DMS114 treated with DMSO at 0.1 percent for 48 hours (cell line): ENCODE measurements around the gene AUTS2.
"Not testable (repeated sequence)": the region's sequence is repeated elsewhere in the genome, so short reads cannot be mapped to it uniquely, and the experiment has no call there.

Experiments
- DNase-seq: peaks from one replicate; lab custom pipeline; 2025; ENCODE audit not compliant: unreplicated experiment; lab: John Stamatoyannopoulos, UW

Gene AUTS2

DNA sequence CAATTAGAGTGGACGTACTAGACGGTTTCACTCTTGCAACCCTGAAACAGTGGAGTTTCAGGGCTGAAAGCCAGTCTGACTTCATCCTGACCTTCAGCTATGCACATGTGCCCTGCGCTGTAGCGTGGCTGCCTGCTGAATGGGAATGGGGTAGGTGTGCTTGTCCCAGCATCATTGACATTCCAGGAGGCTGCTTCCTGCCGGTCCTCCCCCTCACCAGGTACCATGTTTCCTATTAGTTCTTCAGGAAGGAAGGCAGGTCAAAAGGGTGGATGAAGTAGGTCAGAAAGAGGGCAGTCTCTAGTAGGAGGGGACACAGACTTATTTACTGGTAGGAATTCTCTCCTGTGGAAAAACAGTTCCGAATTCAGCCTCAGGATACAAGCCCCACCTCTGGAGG, 981.9 kb downstream of the AUTS2 start:
- DNase-seq: no peak

DNA sequence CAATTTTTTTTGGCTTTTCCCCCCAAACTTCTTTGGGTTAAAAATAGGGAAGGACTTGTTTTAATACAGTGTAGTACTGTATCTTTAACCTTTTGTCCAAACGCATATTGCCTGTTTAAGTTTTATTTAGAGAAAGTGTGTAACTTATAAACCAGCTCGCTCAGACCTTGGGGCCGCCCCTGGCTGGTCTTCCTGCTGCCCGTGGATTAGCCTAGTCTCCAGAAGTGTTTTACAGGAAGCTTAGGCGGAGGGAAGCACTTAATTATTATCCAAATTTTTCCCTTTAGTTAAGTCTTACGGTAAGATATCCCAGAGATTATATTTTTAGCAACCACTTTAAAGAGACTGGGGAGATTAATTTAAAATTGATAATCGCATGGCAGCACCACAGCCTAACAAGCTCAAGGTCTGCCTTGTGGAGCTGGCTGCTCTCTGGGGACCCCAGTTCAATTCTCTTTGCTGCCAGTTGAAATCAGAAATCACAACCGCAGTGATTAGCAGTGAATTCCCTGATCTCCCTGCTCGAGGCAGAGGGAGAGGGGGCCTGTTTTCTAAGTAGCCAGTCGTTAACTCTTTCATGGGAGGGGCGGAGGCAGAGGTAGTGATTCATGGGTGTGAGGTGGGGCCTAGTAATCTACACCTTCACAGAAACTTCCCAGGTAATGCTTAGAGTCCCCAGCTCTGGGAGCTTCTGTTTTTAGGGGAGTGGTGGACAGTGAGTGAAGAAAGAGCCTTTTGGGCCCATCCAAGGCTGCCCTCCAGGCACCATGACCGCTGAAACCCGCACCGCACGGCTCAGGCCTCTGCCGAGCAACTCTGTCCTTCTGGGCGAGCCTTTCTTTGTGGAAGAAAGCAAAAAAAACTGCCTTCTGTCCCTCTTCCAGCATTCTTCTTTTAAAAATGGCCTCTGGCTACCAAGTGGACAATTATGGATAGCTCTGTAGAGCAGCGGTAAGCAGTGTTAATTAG, 984.9 kb downstream of the AUTS2 start:
- no peak for DNase-seq

DNA sequence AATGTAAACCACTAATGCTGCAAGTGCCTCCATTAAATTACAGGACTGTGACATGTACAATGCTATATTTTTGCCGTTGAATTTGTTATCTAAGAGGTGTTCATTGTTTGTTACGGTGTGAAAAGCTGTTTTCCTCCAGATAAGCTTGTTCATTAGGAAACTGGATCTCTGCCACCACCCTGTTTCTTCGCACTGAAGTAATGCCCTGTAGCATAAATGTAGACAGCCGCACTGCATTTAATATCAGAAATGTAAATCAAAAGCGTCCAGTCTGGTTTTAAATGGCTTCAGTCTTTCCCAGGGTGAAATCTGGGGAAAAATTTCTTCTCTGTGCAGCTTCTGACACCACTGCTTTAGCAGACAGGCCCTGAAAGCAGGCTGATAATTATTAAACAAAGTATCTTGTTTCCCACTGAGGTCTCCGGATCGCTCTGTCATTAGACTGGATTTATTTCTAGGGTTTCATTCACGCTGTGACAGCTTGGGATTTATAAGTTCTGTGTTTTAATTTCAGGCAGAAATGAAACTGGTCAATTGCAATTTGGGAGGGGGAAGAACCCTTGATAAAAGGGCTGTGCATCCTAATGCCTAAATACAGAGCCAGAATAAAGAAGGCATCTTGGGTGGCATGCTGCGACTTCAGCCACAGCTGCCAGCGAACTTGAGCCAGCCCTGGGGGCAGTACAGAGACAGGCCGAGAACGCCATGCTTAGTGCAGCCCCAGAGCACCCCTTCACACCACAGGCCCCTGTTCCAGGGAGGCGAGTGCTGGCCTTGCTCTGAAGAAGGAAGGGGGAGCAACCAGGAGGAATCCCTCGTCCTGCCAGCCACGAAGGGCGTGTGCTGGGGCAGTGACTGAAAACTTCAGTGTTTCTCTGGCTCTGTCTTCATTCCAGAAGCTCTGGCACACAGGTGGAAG, 985.9 kb downstream of the AUTS2 start:
- no peak for DNase-seq

- no peak for DNase-seq
Measured at GRCh38 chr7:70585071-70585470, 986.8 kb downstream of the AUTS2 start.

GRCh38 chr7:70586822-70587221, 988.5 kb downstream of the AUTS2 start:
- no peak for DNase-seq

DNA sequence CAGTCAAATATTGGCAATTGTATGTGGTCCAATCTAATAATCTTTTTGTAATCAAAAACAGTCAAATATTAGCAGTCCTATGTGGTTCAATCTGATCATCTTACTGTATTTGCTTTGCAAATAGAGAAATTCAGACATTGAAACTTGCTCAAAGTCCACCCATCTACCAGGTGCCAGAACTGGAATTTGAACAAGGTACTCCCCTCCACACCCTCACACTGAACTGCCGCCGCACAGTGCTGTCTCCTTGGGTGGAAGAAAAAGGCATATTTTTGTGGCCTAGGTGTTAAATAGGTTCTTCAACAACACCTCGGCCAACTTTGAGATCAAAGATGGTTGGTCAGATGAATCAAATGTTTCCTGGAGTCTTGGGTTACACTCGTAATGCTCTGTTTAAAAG, 989.5 kb downstream of the AUTS2 start:
- DNase-seq: no peak

DNA sequence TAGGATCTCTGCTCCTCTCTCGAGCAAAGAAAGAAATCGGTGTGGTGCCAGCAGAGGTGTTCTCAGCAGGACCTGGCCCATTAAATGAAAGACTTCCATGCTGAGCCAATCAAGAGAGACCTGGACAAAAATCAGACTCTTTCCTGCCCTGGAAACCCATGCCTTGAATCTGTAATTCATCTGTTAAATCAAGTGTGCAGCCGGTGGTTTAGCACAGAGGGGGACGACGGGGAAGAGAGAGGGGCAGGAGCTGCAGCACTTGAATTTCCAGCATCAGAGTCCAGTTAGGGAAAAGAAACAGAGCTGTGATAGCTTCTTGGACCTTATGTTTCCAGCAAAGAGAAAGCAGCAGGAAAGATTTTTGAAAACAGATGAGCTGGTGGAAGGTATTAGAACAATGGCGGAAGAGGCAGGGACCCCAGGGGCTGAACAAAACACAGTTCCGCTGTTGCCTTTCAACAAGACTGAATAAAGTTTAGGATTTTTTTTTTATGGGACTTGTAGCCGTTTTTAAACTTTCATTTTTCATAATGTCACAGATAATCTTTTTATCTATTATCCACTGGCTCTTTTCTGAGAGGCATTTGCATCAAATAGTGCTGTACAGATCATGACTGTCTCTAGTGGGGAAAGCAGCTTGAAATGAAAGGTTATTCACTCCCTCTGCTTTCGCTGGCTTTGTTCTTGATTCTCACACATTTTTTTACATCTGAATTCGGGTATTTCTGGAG, 990.1 kb downstream of the AUTS2 start:
- DNase-seq: no peak

GRCh38 chr7:70589010-70589409, 990.7 kb downstream of the AUTS2 start:
- no peak for DNase-seq

DNA sequence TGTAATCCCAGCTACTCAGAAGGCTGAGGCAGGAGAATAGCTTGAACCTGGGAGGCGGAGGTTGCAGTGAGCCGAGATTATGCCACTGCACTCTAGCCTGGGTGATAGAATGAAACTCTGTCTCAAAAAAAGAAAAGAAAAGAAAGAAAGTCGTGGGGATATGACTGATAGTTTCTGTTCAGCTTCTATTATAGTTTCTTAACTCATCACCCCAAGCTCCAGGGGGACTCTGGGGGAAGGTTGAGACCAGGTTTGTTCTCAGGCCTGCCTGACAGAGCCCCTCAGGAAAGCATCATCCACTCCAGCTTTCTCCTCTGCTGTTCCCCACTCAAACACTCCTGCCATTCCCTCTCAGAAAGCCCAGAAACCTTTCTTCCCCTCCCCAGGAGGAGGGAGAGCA, 991.3 kb downstream of the AUTS2 start:
- no peak for DNase-seq

- no peak for DNase-seq
Measured at GRCh38 chr7:70590126-70590854, 992.0 kb downstream of the AUTS2 start.

- no peak for DNase-seq
Measured at GRCh38 chr7:70591643-70592042, 993.4 kb downstream of the AUTS2 start.

DNA sequence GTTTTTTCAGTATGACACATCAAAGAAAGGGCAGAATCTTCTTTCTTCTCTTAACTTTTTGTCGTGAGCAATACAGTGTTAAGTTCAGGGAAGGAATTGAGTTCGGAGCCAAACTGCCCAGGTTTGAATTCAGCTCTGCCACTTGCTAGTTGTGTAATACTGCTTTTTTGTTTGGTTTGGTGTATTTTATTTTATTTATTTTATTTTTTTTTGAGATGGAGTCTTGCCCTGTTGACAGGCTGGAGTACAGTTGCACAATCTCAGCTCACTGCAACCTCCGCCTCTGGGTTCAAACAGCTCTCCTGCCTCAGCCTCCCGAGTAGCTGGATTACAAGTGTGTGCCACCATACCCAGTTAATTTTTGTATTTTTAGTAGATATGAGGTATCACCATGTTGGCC, 993.9 kb downstream of the AUTS2 start:
- DNase-seq: no peak

GRCh38 chr7:70594170-70594569, 995.9 kb downstream of the AUTS2 start:
- no peak for DNase-seq

DNA sequence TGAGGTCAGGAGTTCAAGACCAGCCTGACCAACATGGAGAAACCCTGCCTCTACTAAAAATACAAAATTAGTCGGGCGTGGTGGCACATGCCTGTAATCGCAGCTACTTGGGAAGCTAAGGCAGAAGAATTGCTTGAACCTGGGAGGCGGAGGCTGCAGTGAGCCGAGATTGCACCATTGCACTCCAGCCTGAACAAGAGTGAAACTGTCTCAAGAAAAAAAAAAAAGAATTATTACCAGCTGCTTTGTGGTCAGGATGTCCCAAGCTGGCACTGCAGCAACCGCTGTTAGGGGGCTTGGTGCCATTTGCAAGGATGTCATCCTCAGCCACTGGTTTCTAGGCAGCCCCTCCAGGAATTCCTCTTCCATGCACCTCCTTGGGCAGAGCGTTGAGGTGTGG, 996.6 kb downstream of the AUTS2 start:
- not testable (repeated sequence) for DNase-seq

GRCh38 chr7:70595370-70595754, 997.1 kb downstream of the AUTS2 start:
- no peak for DNase-seq

DNA sequence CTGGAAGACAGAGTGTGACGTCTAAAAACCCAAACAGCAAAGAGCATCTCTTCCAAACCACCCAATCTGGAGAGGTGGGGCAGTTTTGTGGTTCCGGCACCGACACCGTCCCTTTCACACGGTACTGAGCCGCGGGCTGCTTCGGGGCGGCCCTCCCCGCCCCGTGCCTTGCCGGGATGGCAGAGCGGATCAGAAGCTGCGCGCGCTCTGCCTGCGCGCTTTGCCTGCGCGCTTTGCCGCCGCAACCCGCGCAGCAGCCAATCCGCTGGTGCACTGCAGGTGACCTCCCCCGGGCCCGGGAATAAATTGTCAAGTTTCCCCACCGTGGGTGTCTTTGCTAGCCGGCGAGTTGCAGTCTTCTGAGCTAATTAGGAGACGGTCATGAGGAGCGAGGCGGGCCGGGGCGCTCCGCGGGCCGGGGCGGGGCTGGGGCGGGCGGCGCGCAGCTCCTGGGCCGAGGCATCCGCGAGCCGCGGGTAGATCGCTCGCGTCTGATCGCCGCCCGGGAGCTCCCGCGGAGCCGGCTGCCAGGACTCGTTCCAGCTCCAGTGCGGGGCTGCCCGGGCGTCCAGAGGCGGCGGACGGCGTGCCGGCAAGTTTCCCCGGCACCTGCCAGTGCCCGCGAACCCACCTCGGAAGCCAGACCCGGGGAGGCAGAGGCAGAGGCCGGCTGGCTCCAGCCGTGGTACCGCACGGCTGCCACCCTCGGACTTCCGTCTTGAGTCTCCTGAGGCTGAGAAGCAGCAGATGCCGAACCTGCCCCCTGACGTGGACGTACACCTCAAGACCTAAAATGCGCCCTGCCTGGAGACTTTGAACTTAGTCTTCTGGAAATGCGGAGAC, 997.7 kb downstream of the AUTS2 start:
- DNase-seq: peak; percentile 6

GRCh38 chr7:70596598-70596913, 998.3 kb downstream of the AUTS2 start:
- DNase-seq: no peak

- no peak for DNase-seq
Measured at GRCh38 chr7:70597066-70597465, 998.8 kb downstream of the AUTS2 start.

GRCh38 chr7:70598976-70599375, 1000.7 kb downstream of the AUTS2 start:
- no peak for DNase-seq
